Mesenchymal stem cell (in vitro differentiated cells and primary cell): ENCODE results near the gene ACP3.
A peak's percentile ranks its signal among the peaks of the same experiment; 100 is the strongest.

Experiments
- DNase-seq: peaks from one replicate; pipeline ENCODE4 v3.0.0-alpha.2; 2013
- H2AFZ ChIP-seq: one replicate; pipeline ENCODE4 v1.6.1; 2013; ENCODE audit warnings: low read depth, mild to moderate bottlenecking, control low read depth, inconsistent platforms, low read length, moderate library complexity
- H2AK5ac ChIP-seq: 2 replicates; pipeline ENCODE4 v1.6.1; 2013; ENCODE audit warnings: low read length, moderate library complexity, mild to moderate bottlenecking, inconsistent platforms; ENCODE audit not compliant: severe bottlenecking
- H2BK120ac ChIP-seq: one replicate; pipeline ENCODE4 v1.6.1; 2013; ENCODE audit warnings: low read depth, mild to moderate bottlenecking, inconsistent platforms, low read length, moderate library complexity
- H2BK12ac ChIP-seq, 2 experiments: one replicate each; pipeline ENCODE4 v1.6.1; 2013; ENCODE audit warnings: inconsistent platforms in 2 of 2, low read length in 2 of 2, mild to moderate bottlenecking in 2 of 2, moderate library complexity in 2 of 2, control low read depth in 1 of 2
- H2BK15ac ChIP-seq: one replicate; pipeline ENCODE4 v1.6.1; 2013; ENCODE audit warnings: mild to moderate bottlenecking, low read depth, inconsistent platforms; ENCODE audit not compliant: poor library complexity, severe bottlenecking
- H2BK5ac ChIP-seq: 2 replicates; pipeline ENCODE4 v1.6.1; 2013; ENCODE audit warnings: low read depth, mild to moderate bottlenecking, low read length, control low read depth, inconsistent platforms; ENCODE audit not compliant: poor library complexity, severe bottlenecking
- H3K14ac ChIP-seq, 2 experiments: one replicate each; pipeline ENCODE4 v1.6.1; 2013; ENCODE audit warnings: inconsistent platforms in 2 of 2, low read length in 2 of 2, control low read depth in 1 of 2, mild to moderate bottlenecking in 1 of 2, moderate library complexity in 1 of 2
- H3K18ac ChIP-seq, 2 experiments: one replicate each; pipeline ENCODE4 v1.6.1; 2013; ENCODE audit warnings: inconsistent platforms in 2 of 2, low read length in 2 of 2, control low read depth in 1 of 2, low read depth in 1 of 2, mild to moderate bottlenecking in 1 of 2
- H3K23ac ChIP-seq, 2 experiments: one replicate each; pipeline ENCODE4 v1.6.1; 2013; ENCODE audit warnings: inconsistent platforms in 2 of 2, low read length in 2 of 2, mild to moderate bottlenecking in 2 of 2, moderate library complexity in 2 of 2, control low read depth in 1 of 2
- H3K27ac ChIP-seq: 2 replicates; pipeline ENCODE4 v1.5.1; 2013; ENCODE audit warnings: mild to moderate bottlenecking, moderate library complexity, low read length, control low read depth, inconsistent platforms; ENCODE audit not compliant: poor library complexity, severe bottlenecking
- H3K27me3 ChIP-seq, 2 experiments: 2 replicates each; pipeline versions ENCODE4 v1.6.1 to v1.7.0; 2013; ENCODE audit warnings: low read length in 2 of 2, mild to moderate bottlenecking in 2 of 2, moderate library complexity in 2 of 2, control low read depth in 1 of 2, inconsistent platforms in 1 of 2; ENCODE audit not compliant: control insufficient read depth in 1 of 2, insufficient read depth in 1 of 2
- H3K36me3 ChIP-seq, 2 experiments: 2 replicates each; pipeline versions ENCODE4 v1.6.1 to v1.7.0; 2013; ENCODE audit warnings: low read length in 2 of 2, control low read depth in 1 of 2, inconsistent platforms in 1 of 2, low read depth in 1 of 2, mild to moderate bottlenecking in 1 of 2; ENCODE audit not compliant: insufficient read depth in 2 of 2, control insufficient read depth in 1 of 2
- H3K4ac ChIP-seq, 2 experiments: one replicate each; pipeline ENCODE4 v1.6.1; 2013; ENCODE audit warnings: inconsistent platforms in 2 of 2, low read length in 2 of 2, mild to moderate bottlenecking in 2 of 2, moderate library complexity in 2 of 2, control low read depth in 1 of 2, low read depth in 1 of 2
- H3K4me1 ChIP-seq: 2 replicates; pipeline ENCODE4 v1.6.1; 2013; ENCODE audit warnings: low read depth, low read length, control low read depth; ENCODE audit not compliant: control insufficient read depth, insufficient read depth
- H3K4me2 ChIP-seq: 2 replicates; pipeline ENCODE4 v1.6.1; 2013; ENCODE audit warnings: low read length, mild to moderate bottlenecking, inconsistent platforms; ENCODE audit not compliant: poor library complexity, severe bottlenecking
- H3K4me3 ChIP-seq, 2 experiments: 2 replicates each; pipeline versions ENCODE4 v1.5.1 to v1.7.0; 2013; ENCODE audit warnings: low read length in 2 of 2, mild to moderate bottlenecking in 2 of 2, control low read depth in 1 of 2, low read depth in 1 of 2; ENCODE audit not compliant: insufficient read depth in 1 of 2
- H3K79me1 ChIP-seq: replicated peaks from 2 replicates; pipeline ENCODE4 v1.6.1; 2013; ENCODE audit warnings: mild to moderate bottlenecking, control low read depth, low read length, inconsistent platforms; ENCODE audit not compliant: poor library complexity, severe bottlenecking
- H3K9ac ChIP-seq: 2 replicates; pipeline ENCODE4 v1.7.0; 2013; ENCODE audit warnings: mild to moderate bottlenecking, low read length, moderate library complexity
- H3K9me3 ChIP-seq: 2 replicates; pipeline ENCODE4 v1.7.0; 2013; ENCODE audit warnings: mild to moderate bottlenecking, low read length; ENCODE audit not compliant: control insufficient read depth
- H4K8ac ChIP-seq: one replicate; pipeline ENCODE4 v1.6.1; 2013; ENCODE audit warnings: inconsistent platforms, mild to moderate bottlenecking, low read length, moderate library complexity
- H4K91ac ChIP-seq: one replicate; pipeline ENCODE4 v1.6.1; 2013; ENCODE audit warnings: mild to moderate bottlenecking, low read length, inconsistent platforms
- WGBS: methylation state at CpG from one replicate; pipeline ENCODE4 v1.1.7; 2013; ENCODE audit warnings: mixed read lengths; 5-methylcytosine and 5-hydroxymethylcytosine counted together

Gene ACP3

DNA sequence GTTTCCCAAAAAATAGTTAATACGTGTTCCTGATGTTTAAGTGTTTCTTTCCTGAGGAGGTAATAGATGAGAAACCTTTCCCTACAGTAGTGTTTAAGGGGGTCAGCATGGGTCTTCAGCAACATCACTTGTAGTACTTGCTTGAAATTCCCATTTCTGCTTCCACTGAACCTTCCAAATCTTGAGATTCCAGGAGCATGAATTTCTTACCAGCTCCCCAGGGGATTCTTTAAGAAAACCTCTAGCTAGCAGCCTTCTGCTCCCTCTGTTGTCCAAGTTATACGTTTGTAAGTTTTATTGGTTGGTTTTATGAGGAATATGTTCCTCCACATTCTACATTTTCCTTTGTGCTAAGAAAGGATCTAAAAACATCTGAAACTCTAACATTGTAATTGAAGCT lies 38.2 kb upstream of the ACP3 start:
- H3K4me3 ChIP-seq, result no peak overlapping the region
- no peak overlapping the region for H2AFZ ChIP-seq
- no CpG with 5 or more reads among the region's 2 CpGs for WGBS
- no peak overlapping the region for H2BK5ac ChIP-seq
- no peak overlapping the region for H3K14ac ChIP-seq
- peaks cover 10% of the 10 kb centered on the region for H3K9me3 ChIP-seq
- no peak overlapping the region for H3K18ac ChIP-seq
- H2BK12ac ChIP-seq, result no peak overlapping the region
- no peak for DNase-seq
- H3K4ac ChIP-seq, result no peak overlapping the region
- H3K4me1 ChIP-seq, result no peaks in the 10 kb centered on the region
- no peaks in the 10 kb centered on the region for H3K27me3 ChIP-seq
- no peaks in the 10 kb centered on the region for H3K79me1 ChIP-seq
- no peak overlapping the region for H3K27ac ChIP-seq
- no peak overlapping the region for H2BK120ac ChIP-seq
- no peak overlapping the region for H3K23ac ChIP-seq
- H4K91ac ChIP-seq, result no peak overlapping the region
- H4K8ac ChIP-seq, result no peak overlapping the region
- H2AK5ac ChIP-seq, result no peak overlapping the region
- H3K9ac ChIP-seq, result no peak overlapping the region
- no peaks in the 10 kb centered on the region for H3K36me3 ChIP-seq
- H3K4me2 ChIP-seq, result no peak overlapping the region
- H2BK15ac ChIP-seq, result no peak overlapping the region

- H3K4me1 ChIP-seq, result no peaks in the 10 kb centered on the region
- no peak overlapping the region for H3K4me3 ChIP-seq
- no peak overlapping the region for H3K27ac ChIP-seq
- no peak overlapping the region for H3K23ac ChIP-seq
- H3K14ac ChIP-seq, result no peak overlapping the region
- no peak overlapping the region for H4K91ac ChIP-seq
- H2BK12ac ChIP-seq, result peak overlapping the region; percentile 24 to 31
- H2AFZ ChIP-seq, result peak overlapping the region; percentile 83
- peak overlapping the region; percentile 87 for H4K8ac ChIP-seq
- DNase-seq, result peak; percentile 81
- H3K27me3 ChIP-seq, result no peaks in the 10 kb centered on the region
- peak overlapping the region in 1 of 2 experiments; percentile 70 for H3K4ac ChIP-seq
- no peak overlapping the region for H2BK5ac ChIP-seq
- H3K18ac ChIP-seq, result peak overlapping the region; percentile 66 to 86
- H3K4me2 ChIP-seq, result no peak overlapping the region
- no peaks in the 10 kb centered on the region for H3K79me1 ChIP-seq
- no peaks in the 10 kb centered on the region for H3K36me3 ChIP-seq
- H2AK5ac ChIP-seq, result no peak overlapping the region
- WGBS, result 6% methylated on average over 1 of the region's 1 CpG
- H3K9ac ChIP-seq, result no peak overlapping the region
- H2BK120ac ChIP-seq, result peak overlapping the region; percentile 89
- H3K9me3 ChIP-seq, result peaks cover 6% of the 10 kb centered on the region
- no peak overlapping the region for H2BK15ac ChIP-seq
Measured at GRCh38 chr3:132283440-132283839, 33.8 kb upstream of the ACP3 start.

DNA sequence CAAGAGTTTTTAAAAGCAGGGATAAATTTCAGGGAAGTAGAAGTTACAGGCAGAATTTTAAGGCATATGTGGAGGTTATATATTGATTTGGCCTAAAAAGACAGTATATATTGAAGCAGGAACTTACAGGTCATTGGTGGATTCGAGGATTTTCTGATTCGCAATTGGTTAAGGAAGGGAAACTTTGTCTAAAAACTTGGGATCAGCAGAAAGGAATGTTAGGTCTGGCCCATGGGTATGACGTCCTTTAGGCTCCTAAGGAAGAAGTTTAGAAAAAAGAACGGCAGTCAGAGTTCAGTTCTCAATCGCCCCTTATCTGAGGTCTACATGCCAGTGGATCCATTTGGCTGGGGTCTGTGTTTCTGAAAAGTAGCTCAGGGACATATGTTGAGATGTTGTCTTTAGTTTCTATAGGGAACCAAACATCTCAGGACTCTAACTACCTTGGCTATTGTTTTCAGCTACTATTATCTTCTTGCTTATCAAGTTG lies 33.2 kb upstream of the ACP3 start:
- peak overlapping the region; percentile 83 for H2AFZ ChIP-seq
- no peak overlapping the region for H3K23ac ChIP-seq
- H3K27ac ChIP-seq, result no peak overlapping the region
- no peak overlapping the region for H4K91ac ChIP-seq
- peak overlapping the region; percentile 87 for H4K8ac ChIP-seq
- H3K18ac ChIP-seq, result peak overlapping the region; percentile 66 to 86
- H2BK5ac ChIP-seq, result no peak overlapping the region
- no peak overlapping the region for H3K4me2 ChIP-seq
- H3K9me3 ChIP-seq, result peaks cover 6% of the 10 kb centered on the region
- no peaks in the 10 kb centered on the region for H3K79me1 ChIP-seq
- no peaks in the 10 kb centered on the region for H3K4me1 ChIP-seq
- no peak overlapping the region for H3K9ac ChIP-seq
- 61% methylated on average over 5 of the region's 5 CpGs for WGBS
- no peak overlapping the region for H2BK12ac ChIP-seq
- H2AK5ac ChIP-seq, result no peak overlapping the region
- peak overlapping the region; percentile 89 for H2BK120ac ChIP-seq
- H2BK15ac ChIP-seq, result no peak overlapping the region
- DNase-seq, result peak; percentile 28
- H3K36me3 ChIP-seq, result no peaks in the 10 kb centered on the region
- peak overlapping the region in 1 of 2 experiments; percentile 7 for H3K14ac ChIP-seq
- H3K4ac ChIP-seq, result peak overlapping the region in 1 of 2 experiments; percentile 70
- H3K4me3 ChIP-seq, result no peak overlapping the region
- no peaks in the 10 kb centered on the region for H3K27me3 ChIP-seq

GRCh38 chr3:132284781-132285619 lies 32.2 kb upstream of the ACP3 start:
- Histone ChIP-seq H3K18ac (peak overlapping the region in 1 of 2 experiments; percentile 59), H3K9ac (no peak overlapping the region), H2BK12ac (no peak overlapping the region), H2AFZ (no peak overlapping the region), H2BK120ac (no peak overlapping the region), H4K91ac (peak overlapping the region; percentile 21), H2BK5ac (no peak overlapping the region), H3K4ac (peak overlapping the region in 1 of 2 experiments; percentile 64), H3K27ac (no peak overlapping the region), H3K14ac (no peak overlapping the region), H2BK15ac (no peak overlapping the region), H2AK5ac (no peak overlapping the region), H3K23ac (no peak overlapping the region), H3K9me3 (peaks cover 6% of the 10 kb centered on the region), H4K8ac (no peak overlapping the region), H3K4me3 (no peak overlapping the region), H3K79me1 (no peaks in the 10 kb centered on the region), H3K27me3 (no peaks in the 10 kb centered on the region), H3K36me3 (no peaks in the 10 kb centered on the region), H3K4me2 (no peak overlapping the region), H3K4me1 (no peaks in the 10 kb centered on the region)
- whole genome bisulfite sequencing, result 83% methylated on average over 32 of the region's 32 CpGs
- DNase-seq, result no peak
